ENCODE data around the gene STXBP6. TPM values are rescaled to one million over a fixed set of nuclear protein-coding genes. Genes with fewer than 3 reads are reported as not detected.

STXBP6 gene
- total and polyA plus RNA-seq, 10 of the 15 experiments (the other 5 are each of a cell fraction or from before 2014, with no cell fraction given): 1.2 to 47.3 (median 1.9) TPM

- no peak for TF ChIP-seq SUPT20H (IDR thresholded peaks at IDR 0.05; ENCODE audit: borderline replicate concordance, control insufficient read depth, low read depth, low read length)
- TF ChIP-seq FOXK2 (IDR thresholded peaks at IDR 0.05): no peak
- no peak for TF ChIP-seq TCF3 (IDR thresholded peaks at IDR 0.05; ENCODE audit: borderline replicate concordance, insufficient read depth, low read depth, low read length)
These were observed 17.7 kb upstream of the STXBP6 start (continued) for GRCh38 chr14:25067600-25067999.

GRCh38 chr14:25062022-25062321 lies 12.0 kb upstream of the STXBP6 start:
- ATAC-seq: peak; percentile 73; the same call in 2 of the 3 replicates
- FAIRE-seq: no peak
- WGBS (ENCODE audit: insufficient coverage, insufficient replicate concordance, low lambda C conversion rate, missing lambda C conversion rate): 54% methylated on average over 3 of the region's 3 CpGs
- H3K4me1 ChIP-seq (ENCODE audit: control insufficient read depth, insufficient read depth, low read length): no peaks in the 10 kb centered on the region
- no peak overlapping the region for H2AFZ ChIP-seq (ENCODE audit: control insufficient read depth, low read depth, low read length)
- H3K9me3 ChIP-seq (replicated peaks; ENCODE audit: control insufficient read depth, insufficient read depth, low read length): no peaks in the 10 kb centered on the region
- ChIA-PET RAD21 (ENCODE audit: unreplicated experiment) (interaction anchor here (0.5 to 1.1 kb wide), 3 partner anchors 17 to 256 kb away, joined by 3 to 4 read pairs (median 3); no protein-coding TSS in a partner anchor), CTCF (interaction anchor here (0.6 to 3.1 kb wide), 3 partner anchors 16 to 256 kb away, joined by 3 to 17 read pairs (median 7); no protein-coding TSS in a partner anchor), SMC1A (ENCODE audit: uncharacterized antibody, unreplicated experiment) (interaction anchor here (0.7 to 2.7 kb wide), 9 partner anchors 14 to 256 kb away, joined by 3 to 13 read pairs (median 4); no protein-coding TSS in a partner anchor), POLR2A (no interaction called here)
- BruUV-seq (replicated peaks): no TSS peak
- no peaks in the 10 kb centered on the region for H3K27me3 ChIP-seq (replicated peaks in 1 of 2; ENCODE audit: control insufficient read depth in 2 of 2, insufficient read depth in 2 of 2, low read length in 1 of 2)
- H4K20me1 ChIP-seq (ENCODE audit: control insufficient read depth, insufficient read depth): no peaks in the 10 kb centered on the region
- no peaks in the 10 kb centered on the region for H3K79me2 ChIP-seq (ENCODE audit: control insufficient read depth, insufficient read depth, low read length)
- no peak overlapping the region for H3K4me3 ChIP-seq
- DNase-seq (ENCODE audit: low read depth, low spot score): no peak
- intact Hi-C loops (cut with micrococcal nuclease; ENCODE audit: unreplicated experiment) (no loop called here), in situ Hi-C loops (cut with MboI) (no loop called here)
- no peak overlapping the region for H3K27ac ChIP-seq (ENCODE audit: control insufficient read depth, insufficient read depth)
- H3K4me2 ChIP-seq (ENCODE audit: control insufficient read depth, insufficient read depth): no peak overlapping the region
- H3K36me3 ChIP-seq (ENCODE audit: control insufficient read depth in 2 of 2, insufficient read depth in 2 of 2, low read length in 1 of 2): no peaks in the 10 kb centered on the region
- no peak overlapping the region for H3K9ac ChIP-seq (ENCODE audit: control insufficient read depth, insufficient read depth, low read length)
- TF ChIP-seq NFXL1 (IDR thresholded peaks at IDR 0.05; ENCODE audit: borderline replicate concordance): no peak
- TF ChIP-seq ZNF622 (IDR thresholded peaks at IDR 0.05): no peak
- no peak for TF ChIP-seq CHD4 (IDR thresholded peaks at IDR 0.05)
- TF ChIP-seq PRDM15 (CRISPR knock-in tag; IDR thresholded peaks at IDR 0.05): no peak
- TF ChIP-seq CHD2 (IDR thresholded peaks at IDR 0.05; ENCODE audit: borderline replicate concordance, low read depth, low read length): no peak
- no peak for TF ChIP-seq RELA (IDR thresholded peaks at IDR 0.05; ENCODE audit: borderline replicate concordance, partially characterized antibody)
- no peak for TF ChIP-seq EZH2 (IDR thresholded peaks at IDR 0.05; ENCODE audit: borderline replicate concordance, control insufficient read depth, low read depth, low read length)
- no peak for TF ChIP-seq POU2F2 (IDR thresholded peaks at IDR 0.05; ENCODE audit: borderline replicate concordance, low read depth, low read length)
- no peak for TF ChIP-seq SKIL (IDR thresholded peaks at IDR 0.05; ENCODE audit: low read depth, poor library complexity, severe bottlenecking)
- TF ChIP-seq ZSCAN29 (IDR thresholded peaks at IDR 0.05): no peak
- TF ChIP-seq NR2C2 (IDR thresholded peaks at IDR 0.05; ENCODE audit: borderline replicate concordance, control insufficient read depth, insufficient read length, low read depth): no peak
- TF ChIP-seq, protein P1, sequence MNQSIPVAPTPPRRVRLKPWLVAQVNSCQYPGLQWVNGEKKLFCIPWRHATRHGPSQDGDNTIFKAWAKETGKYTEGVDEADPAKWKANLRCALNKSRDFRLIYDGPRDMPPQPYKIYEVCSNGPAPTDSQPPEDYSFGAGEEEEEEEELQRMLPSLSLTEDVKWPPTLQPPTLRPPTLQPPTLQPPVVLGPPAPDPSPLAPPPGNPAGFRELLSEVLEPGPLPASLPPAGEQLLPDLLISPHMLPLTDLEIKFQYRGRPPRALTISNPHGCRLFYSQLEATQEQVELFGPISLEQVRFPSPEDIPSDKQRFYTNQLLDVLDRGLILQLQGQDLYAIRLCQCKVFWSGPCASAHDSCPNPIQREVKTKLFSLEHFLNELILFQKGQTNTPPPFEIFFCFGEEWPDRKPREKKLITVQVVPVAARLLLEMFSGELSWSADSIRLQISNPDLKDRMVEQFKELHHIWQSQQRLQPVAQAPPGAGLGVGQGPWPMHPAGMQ (IDR thresholded peaks at IDR 0.05; ENCODE audit: borderline replicate concordance): no peak
